Measurements from ENCODE around the gene MYO6.
"Not testable (repeated sequence)": the region's sequence is repeated elsewhere in the genome, so short reads cannot be mapped to it uniquely, and the experiment has no call there.

Gene MYO6

DNA sequence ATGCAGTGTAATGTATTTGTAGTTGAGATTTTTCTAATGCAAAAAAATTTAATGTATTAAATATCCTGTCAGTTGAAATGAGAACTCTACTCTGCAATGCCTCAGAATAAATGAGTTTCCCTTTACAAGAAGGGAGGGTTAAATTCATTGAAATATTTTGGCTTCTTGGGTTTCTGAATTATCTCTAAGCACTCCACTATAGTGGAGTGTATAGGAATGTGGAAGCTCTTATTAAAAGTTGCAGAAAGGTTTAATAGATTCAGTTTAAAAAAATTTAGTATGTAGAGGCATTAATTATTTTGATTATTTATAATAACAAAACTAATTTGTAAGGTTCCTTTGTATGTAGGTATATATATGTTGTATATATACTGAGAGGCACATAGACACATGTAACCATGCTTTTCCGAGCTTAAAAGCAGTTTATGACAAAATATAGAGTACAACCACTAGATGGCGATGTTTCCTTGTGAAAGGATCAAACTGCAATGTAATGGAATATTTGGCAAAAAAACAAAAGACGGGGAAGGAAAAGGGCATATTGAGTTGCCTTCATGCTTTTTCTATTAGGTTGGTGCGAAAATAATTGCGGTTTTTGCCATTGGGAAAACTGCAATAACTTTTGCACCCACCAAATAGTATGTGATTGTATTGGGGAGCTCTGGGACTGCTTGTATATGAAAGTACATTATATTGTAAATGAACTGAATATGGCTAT lies 144.2 kb downstream of the MYO6 start:
- no peak for DNase-seq (ENCODE audit: low read depth)

DNA sequence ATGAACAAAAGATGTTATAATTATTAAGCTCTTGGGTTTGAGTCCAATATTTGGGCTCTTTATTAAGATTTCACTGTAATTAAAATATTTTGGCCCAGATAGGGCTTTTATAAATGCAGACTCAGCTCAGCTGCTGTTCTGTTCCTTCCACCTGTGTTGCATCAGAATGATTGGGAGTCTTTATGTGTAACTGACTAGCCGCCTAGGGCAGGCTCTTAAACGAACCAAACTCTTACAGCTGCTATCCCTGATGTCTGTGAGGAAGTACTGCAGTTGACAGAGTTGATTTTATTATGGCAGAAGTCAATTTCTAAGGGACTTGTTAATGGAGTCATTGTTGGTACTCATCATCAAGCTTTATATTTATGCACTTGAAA lies 144.7 kb downstream of the MYO6 start:
- DNase-seq (ENCODE audit: low read depth): no peak

DNA sequence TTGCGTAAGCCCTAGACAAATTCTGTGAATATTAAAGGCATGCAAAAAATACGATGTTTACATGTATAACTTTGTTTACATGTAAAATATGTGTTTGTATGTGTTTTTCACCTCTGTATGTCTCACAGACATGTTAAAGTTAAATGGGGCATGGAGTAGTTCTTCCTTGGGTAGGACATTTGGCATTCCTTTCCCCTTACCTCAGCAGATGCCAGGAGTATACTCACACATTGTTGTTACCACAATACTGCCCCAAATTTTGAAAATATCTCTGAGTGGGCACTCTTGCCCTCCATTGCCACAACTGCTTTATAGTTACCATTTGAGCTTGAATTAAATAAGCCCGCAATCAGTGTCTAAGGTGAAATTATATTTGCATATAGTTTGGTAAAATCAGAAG lies 147.5 kb downstream of the MYO6 start:
- no peak for DNase-seq (ENCODE audit: low read depth)

DNA sequence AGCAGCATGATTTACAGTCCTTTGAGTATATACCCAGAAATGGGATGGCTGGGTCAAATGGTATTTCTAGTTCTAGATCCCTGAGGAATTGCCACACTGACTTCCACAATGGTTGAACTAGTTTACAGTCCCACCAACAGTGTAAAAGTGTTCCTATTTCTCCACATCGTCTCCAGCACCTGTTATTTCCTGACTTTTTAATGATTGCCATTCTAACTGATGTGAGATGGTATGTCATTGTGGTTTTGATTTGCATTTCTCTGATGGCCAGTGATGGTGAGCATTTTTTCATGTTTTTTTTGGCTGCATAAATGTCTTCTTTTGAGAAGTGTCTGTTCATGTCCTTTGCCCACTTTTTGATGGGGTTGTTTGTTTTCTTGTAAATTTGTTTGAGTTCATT lies 151.2 kb downstream of the MYO6 start:
- DNase-seq (ENCODE audit: low read depth): not testable (repeated sequence)

DNA sequence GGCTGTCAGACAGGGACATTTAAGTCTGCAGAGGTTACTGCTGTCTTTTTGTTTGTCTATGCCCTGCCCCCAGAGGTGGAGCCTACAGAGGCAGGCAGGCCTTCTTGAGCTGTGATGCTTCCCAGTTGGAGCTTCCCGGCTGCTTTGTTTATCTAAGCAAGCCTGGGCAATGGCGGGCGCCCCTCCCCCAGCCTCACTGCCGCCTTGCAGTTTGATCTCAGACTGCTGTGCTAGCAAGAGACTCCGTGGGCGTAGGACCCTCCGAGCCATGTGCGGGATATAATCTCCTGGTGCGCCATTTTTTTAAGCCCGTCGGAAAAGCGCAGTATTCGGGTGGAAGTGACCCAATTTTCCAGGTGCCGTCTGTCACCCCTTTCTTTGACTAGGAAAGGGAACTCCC lies 156.1 kb downstream of the MYO6 start:
- DNase-seq (ENCODE audit: low read depth): not testable (repeated sequence)

DNA sequence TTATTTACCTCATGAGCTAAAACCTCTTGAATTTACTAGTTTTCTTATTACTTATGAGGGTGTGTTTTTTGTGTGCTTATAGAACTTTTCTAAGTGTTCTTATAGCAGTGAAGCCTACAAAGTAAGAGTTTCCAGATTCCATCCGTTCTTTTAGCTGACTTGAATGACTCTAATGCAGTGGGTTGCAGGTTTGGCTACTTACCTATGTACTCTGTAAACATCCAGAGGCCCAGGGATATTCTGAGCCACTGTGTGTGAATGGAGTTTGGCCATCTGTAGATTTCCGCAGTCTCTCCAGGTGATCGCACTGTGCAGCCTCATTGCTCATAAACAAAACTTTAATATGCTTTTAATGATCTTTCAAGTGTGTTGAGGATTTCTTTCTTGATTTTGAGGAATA lies 157.8 kb downstream of the MYO6 start:
- DNase-seq (ENCODE audit: low read depth): no peak

DNA sequence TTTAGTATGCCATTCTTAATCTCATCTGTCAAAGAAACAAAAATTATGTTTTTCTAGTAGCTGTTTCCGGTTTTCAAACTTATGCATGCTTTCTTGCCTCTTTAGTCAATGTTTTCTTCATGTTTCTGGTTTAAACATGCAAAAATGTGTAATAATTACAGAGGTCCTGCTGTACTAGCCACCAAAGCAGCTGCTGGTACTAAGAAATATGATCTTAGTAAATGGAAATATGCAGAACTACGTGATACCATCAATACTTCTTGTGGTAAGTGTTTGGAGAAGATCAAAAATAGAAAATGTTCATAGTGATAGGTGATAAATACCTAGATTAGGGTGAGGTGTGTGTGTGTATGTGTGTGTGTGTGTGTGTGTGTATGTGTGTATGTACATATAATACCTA lies 158.4 kb downstream of the MYO6 start:
- DNase-seq (ENCODE audit: low read depth): no peak

DNA sequence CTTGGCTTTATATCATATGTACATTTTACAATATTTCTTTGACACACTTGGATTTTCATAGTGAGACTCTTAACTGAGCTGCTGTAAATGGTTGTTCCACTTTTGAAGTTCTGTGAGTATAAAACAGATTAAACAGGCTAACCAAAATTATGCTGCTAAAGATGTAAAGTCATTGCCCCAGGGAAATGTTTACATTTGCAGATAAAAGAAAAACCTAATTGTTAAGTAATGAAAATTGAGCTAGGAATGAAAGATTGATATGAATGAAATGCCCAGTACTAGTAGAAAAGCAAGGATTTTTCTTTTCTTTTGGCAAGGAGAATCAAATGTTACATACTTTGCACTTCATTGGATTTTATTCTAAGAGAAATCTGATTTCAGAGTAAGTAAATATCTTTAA lies 164.0 kb downstream of the MYO6 start:
- no peak for DNase-seq (ENCODE audit: low read depth)

DNA sequence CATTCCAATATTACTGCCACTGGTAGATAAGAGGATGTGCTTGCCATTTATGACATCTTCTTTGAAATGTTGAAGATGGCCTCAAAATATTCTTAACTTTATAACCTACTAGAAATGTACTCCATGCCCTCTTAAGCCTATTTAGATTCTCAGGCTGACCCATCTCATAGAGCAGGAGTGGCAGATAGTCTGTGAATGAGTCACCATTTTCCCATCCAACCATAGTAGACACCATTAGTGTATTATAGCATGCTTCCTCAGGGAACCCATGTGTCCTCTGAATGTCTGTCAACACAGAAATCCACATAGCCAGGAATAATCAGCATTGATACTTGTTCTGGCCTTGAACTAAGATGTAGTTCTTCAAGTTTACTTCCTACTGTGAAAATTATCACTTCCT lies 173.2 kb downstream of the MYO6 start:
- DNase-seq (ENCODE audit: low read depth): no peak

DNA sequence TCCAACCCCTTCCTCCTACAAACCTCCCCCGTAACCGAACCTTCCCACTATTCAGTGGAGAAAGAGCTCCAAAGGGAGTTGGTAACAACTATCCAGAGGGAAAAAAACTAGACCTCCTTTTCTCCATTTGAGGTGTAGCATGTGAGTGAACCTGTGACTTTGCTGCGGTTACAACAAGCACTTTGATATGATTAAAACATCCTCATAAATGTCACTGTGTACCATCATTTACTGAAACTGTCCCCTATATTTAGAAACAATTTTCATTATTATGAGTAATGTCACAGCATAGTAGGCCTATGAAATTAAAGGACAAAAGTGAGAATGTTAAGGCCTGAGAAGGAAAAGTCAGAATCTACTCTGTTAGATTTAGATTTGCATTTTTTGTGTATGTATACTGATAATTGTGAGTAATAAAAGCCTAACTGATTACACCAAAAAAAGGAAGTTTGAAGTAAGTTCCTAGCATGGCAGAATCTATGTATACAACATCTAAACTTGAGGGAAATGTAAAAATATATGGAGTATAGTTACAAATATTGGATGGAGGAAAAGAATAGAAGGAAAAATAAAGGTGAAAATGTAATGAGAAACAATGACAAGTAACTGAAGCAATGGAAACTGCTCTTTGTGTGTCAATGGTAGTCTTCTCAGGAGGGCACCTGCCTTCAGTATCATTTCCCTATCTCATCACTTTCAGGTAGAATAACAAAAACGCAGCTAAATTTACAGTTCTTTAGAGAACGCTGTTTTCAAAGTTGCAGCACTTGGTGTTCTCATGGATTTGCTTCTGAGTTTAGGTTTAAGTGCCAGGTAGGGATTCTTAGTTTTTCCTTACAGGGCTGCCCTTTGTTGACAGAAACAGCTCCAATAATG lies 177.5 kb downstream of the MYO6 start:
- no peak for DNase-seq (ENCODE audit: low read depth)

DNA sequence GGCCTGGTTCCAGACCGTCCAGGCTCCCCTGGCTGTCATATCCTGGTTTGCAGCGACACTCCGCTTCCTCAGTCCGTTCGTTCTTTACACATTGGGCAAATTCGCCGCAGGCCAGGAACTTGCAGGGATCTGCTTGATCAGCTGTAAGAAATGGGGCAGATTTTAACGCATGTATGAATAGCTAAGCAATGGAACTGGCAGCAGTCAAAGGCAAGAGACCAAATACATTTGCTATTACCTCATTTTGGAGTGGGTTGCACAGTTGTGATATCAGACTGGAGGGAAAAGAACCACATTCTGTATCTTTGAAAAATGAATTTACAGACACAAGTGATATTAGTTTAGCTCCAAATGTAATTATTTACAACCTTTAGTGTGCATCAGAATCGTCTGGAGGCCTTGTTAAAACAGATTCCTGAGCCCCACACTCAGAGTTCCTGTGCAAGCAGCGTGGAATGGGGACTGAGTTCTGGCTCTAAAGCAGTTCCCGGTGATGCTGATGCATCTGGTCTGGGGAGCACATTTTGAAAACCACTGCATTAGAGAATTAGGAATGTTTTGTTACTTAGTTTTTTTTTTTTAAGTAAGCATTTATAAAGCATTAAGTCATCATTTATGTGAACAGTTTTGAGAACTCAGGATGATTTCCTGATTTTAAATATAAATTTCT lies 182.1 kb downstream of the MYO6 start:
- no peak for DNase-seq (ENCODE audit: low read depth)

DNA sequence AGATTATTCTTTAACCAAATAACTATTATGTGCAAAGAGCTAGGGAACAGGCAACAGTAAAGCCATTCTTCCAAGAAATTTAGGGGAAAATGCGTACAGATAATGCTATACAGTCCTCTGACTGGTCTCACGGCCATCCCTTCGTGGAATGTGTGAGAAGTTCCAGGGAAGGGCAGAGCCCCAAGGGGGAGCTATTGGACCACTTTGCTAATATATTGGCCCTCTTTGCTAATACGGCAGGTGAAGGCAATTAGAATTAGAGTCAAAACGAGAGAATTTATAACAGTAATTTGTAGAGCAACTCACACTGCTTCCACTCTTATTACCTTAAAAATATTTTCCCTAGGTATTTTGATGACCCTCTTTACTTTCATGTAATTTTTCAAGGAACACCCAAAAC lies 183.0 kb downstream of the MYO6 start:
- DNase-seq (ENCODE audit: low read depth): no peak

DNA sequence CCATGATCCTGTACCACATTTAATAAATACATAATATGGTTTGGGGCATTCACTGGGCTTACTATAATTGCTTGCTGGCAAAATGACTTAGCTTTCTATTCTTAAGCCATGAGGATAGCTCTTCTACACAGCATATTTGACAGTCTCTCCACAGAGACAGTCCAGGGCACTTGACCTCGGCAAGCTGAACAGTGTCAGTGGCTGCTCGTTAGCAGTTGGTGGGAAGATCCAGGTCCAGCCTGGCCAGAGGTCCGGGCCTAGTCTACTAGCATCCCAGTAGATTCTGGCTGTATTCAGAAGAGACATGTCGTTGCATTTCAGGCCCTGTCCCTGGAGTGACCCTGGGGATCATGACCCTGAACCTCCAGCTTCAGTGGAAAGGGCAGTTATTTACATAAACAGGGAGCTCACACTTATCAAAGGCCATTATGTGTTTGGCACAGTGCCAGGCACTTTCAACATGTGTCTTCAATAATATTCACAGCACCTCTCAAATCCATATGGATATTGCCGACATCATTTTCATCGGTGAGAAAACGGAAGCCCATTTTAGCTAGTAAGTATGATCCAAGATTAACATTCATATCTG lies 184.4 kb downstream of the MYO6 start:
- DNase-seq (ENCODE audit: low read depth): no peak

DNA sequence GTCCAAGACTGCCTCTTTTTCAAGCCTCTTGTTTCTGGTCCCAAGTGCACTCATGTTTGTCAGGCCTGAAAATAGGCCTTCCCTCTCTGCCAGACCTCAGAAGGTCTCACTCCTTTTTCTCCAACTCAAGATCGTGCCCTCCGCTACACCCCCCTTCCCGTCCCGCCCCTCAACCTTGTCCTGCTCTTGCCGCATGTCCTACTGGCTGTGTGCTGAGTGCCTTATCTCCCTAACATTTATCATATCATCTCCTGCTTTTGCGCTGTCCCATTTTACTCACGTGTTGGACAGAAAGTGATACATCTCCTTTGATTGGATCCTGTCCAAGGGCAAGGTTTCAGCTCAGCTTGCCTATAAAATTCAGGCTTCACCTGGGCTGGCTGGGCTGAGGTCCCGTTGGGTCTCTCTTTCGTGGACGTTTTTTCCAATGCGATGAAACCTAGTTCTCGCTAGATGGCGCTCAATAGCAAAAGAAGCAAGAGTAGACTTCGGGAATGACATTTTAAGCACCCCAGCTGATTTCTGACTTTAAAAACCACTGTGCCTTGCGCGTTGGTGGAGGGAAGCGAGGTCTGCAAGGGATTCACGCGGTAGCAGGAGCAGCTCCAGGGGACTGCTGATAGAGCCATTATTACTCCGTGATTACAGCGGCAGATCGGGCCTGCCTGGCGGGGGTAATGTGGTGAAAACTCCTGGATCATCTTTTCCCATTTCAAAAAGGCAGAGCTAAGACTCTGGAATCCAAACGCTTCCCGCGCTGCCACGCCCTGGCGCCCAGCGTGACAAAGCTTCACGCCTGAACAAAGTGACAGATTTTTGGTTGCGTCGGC lies 185.8 kb downstream of the MYO6 start:
- DNase-seq (ENCODE audit: low read depth): no peak

DNA sequence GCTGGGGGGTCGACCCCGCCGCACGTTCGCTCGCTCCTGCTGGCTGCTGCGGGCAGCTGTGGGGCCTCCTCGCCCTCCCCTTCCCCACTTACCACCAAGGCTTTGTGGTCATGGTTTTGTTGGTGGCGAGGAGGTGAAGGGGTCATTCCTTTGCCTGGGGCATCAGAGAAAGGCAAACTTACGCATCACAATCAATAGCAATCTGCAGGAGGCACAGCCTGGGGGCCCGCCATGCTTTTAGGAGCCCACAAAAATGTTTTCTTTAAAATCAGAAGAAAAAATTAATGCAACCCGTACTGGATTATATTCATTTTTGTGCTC lies 186.4 kb downstream of the MYO6 start:
- no peak for DNase-seq (ENCODE audit: low read depth)

DNA sequence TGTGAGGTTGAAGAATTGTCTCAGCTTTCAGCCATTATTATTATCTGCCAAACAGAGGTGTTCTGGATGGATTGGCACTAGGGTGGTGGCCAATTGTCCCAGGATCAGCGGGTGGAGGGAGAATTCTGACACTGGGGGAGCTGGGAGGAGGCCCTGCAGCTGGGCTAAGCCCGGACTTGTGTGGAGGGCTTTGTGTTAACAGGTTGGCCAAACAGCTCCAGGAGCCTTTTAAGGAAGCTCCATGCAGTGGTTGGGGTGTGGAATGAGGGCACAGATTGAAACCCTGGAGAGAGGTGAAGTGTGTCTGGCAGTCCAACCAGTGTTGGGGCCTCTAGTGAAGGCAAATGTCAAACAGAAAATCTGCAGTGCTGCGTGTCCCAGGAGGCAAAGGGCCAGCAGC lies 187.6 kb downstream of the MYO6 start:
- no peak for DNase-seq (ENCODE audit: low read depth)

DNA sequence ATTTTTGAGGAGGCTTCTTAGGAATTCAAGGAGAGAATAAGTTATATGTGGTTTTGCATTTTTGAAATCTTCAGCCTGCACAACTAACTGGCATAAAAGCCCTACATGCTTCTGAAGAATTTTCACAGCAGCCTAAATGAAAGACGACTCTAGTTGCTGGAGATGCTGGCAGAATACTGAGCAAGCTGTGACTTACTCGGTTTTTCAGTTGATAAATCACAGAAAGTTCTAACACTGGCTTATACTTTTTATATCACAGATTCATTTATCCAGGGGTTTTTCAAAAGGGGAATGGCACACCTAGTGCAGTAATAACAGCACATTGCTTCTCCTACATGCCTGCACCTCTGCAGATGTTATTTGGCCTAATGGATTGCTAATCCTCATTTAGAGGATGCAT lies 188.8 kb downstream of the MYO6 start:
- DNase-seq (ENCODE audit: low read depth): no peak

DNA sequence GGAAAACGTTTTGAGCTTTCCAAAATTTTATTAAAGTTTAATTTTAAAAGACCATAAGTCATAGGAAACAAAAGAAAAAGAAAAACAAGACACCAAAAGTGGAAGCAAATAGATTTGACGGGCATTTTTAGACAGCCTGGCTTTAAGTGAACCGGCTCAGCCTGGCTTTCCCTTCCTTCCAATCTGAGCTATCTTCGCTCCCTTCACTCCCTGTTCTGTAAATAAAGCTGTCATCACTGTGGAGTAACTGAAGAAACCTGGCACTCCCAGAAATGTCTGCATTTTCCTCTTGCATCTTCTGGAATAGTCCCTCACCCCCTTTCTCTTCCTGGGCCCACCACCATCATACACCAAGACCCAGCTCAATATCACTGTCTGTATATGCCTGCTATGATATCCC lies 191.5 kb downstream of the MYO6 start:
- no peak for DNase-seq (ENCODE audit: low read depth)

DNA sequence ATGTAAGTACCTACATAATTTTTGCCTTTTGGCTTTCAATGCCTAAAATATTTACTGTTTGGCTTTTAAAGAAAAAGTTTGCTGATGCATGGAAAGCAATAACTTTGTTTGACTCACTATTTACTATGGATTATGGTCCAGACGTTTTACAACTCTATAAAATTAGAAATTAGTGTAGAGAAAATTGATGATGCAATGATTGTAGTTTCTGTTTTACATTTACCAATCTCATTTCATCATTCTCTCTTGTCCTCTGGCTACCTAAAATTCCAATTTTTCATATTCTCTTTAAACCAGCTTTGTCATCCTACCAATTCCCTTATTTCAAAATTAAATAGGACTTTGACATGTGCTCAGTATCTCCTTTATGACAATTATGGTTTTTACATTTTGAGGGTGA lies 192.5 kb downstream of the MYO6 start:
- DNase-seq (ENCODE audit: low read depth): no peak

DNA sequence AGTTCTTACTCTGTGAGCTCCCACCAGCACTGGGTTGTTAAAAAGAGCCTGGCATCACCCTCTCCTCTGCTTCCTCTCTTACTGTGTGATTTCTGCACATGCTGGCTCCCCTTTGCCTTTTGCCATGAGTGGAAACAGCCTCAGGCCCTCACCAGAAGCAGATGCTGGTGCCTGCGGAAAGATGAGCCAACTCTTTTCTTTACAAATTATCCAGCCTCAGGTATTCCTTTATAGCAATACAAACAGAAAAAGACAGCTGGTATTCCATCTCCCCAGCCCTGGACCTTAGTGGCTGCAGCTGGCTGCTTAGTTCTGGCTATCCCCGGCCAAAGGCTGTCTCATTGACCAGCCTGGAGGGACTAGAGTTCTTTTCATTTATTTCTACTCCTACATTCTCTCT lies 194.3 kb downstream of the MYO6 start:
- no peak for DNase-seq (ENCODE audit: low read depth)

DNA sequence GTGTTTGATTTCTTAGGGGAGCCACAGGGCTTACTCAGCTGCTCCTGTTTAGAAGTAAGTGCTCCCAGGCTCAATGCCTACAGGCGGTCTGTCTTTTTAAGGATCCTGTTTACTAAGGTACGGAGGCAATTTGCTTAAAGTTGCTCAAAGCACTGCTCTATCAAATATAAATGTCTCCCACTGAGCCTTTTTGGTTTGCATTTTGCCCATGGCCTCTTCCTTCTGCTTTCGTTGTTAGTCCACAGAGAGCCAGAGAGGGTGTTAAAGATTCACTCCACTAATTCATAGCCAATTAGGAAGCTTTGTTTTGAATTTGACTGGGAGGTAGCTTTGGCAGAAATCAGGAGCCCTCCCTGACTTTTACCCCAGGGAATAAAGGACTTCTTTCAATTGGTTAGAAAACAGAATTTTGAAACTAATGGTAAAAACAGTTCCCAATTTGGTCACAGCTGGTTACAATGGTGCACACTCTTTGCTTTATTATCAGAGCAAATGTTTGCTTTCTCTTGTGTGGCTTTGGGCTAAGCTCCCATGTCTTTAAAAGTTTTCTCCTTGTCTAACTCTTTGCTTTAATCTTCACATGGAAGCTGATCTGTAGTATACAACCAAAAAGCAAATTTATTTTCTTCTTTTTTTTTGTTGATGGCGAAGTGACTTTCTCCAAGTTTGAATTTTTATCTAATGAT lies 197.2 kb downstream of the MYO6 start:
- no peak for DNase-seq (ENCODE audit: low read depth)
